OCI-LY3 (cell line): Measurements from ENCODE around the gene CACNG8.

Experiments used
- H2AFZ ChIP-seq: fragments of 200-600, 300-600 bp; shearing (Covaris generic); 2 replicates; pipeline ENCODE4 v1.6.0; 2014; ENCODE audit warnings: antibody characterized with exemption, low read depth, low read length
- H3K27ac ChIP-seq: fragments of 200-600, 300-600 bp; sonication (generic); 2 replicates; pipeline ENCODE4 v1.5.1; 2014; ENCODE audit warnings: mild to moderate bottlenecking, low read length, moderate library complexity, mixed read lengths
- H3K27me3 ChIP-seq: fragments of 200-600, 300-600 bp; sonication (generic); 2 replicates; pipeline ENCODE4 v1.6.1; 2014; ENCODE audit warnings: low read depth, low read length, mixed read lengths
- H3K36me3 ChIP-seq: fragments of 200-600, 300-600 bp; sonication (generic); replicated peaks from 2 replicates; pipeline ENCODE3; 2014; ENCODE audit warnings: low read depth, low read length, mixed read lengths
- H3K4me1 ChIP-seq: fragments of 300-600, 200-600 bp; sonication (generic); 2 replicates; pipeline ENCODE4 v1.6.1; 2014; ENCODE audit warnings: low read length, mixed read lengths
- H3K4me2 ChIP-seq: fragments of 200-600, 300-600 bp; sonication (generic); 2 replicates; pipeline ENCODE4 v1.6.1; 2014; ENCODE audit warnings: low read length, mixed read lengths
- H3K4me3 ChIP-seq: fragments of 300-600, 200-600 bp; sonication (generic); 2 replicates; pipeline ENCODE4 v1.5.1; 2014; ENCODE audit warnings: antibody characterized with exemption, mild to moderate bottlenecking, low read length, moderate library complexity
- H3K79me2 ChIP-seq: fragments of 300-600, 200-600 bp; shearing (Covaris generic); 2 replicates; pipeline ENCODE4 v1.6.1; 2014; ENCODE audit warnings: mild to moderate bottlenecking, low read length, mixed read lengths
- H3K9ac ChIP-seq: fragments of 300-600, 200-600 bp; shearing (Covaris generic); 2 replicates; pipeline ENCODE4 v1.6.0; 2014; ENCODE audit warnings: mild to moderate bottlenecking, low read length, moderate library complexity
- H3K9me3 ChIP-seq: fragments of 200-600, 300-600 bp; shearing (Covaris generic); 2 replicates; pipeline ENCODE4 v1.6.1; 2014; ENCODE audit warnings: low read length, mixed read lengths; ENCODE audit not compliant: insufficient read depth
- H4K20me1 ChIP-seq: fragments of 200-600, 300-600 bp; sonication (generic); 2 replicates; pipeline ENCODE4 v1.6.1; 2016; ENCODE audit warnings: low read length, mixed read lengths; ENCODE audit not compliant: insufficient read depth
- CTCF ChIP-seq: fragments of 200-600, 300-600 bp; sonication (generic); IDR thresholded peaks from 2 replicates; pipeline ENCODE4 v1.5.1; 2014; ENCODE audit warnings: antibody characterized with exemption, low read length, low read depth
- EZH2phosphoT487 ChIP-seq: fragments of 200-600 bp; shearing (Covaris generic); IDR thresholded peaks from 2 replicates; pipeline ENCODE4 v1.6.1; 2018; ENCODE audit warnings: antibody characterized with exemption, mixed run types, low read depth

Gene CACNG8

GRCh38 chr19:54001496-54001895, 38.8 kb downstream of the CACNG8 start:
- no peaks in the 10 kb centered on the region for H3K9me3 ChIP-seq
- H3K36me3 ChIP-seq = no peaks in the 10 kb centered on the region
- no peaks in the 10 kb centered on the region for H3K79me2 ChIP-seq
- no peaks in the 10 kb centered on the region for H3K27me3 ChIP-seq
- TF ChIP-seq CTCF (no peak), EZH2phosphoT487 (no peak)
- no peak overlapping the region for H3K27ac ChIP-seq
- H3K4me3 ChIP-seq = no peak overlapping the region
- no peaks in the 10 kb centered on the region for H4K20me1 ChIP-seq
- H3K4me1 ChIP-seq = no peaks in the 10 kb centered on the region
- H2AFZ ChIP-seq = no peak overlapping the region
- no peak overlapping the region for H3K9ac ChIP-seq
- no peak overlapping the region for H3K4me2 ChIP-seq

GRCh38 chr19:54002495-54003315, 40.0 kb downstream of the CACNG8 start:
- Histone ChIP-seq H3K27ac (no peak overlapping the region), H3K4me3 (no peak overlapping the region), H3K27me3 (no peaks in the 10 kb centered on the region), H3K4me2 (no peak overlapping the region), H3K9me3 (no peaks in the 10 kb centered on the region), H3K36me3 (no peaks in the 10 kb centered on the region), H4K20me1 (no peaks in the 10 kb centered on the region), H3K4me1 (no peaks in the 10 kb centered on the region), H3K9ac (no peak overlapping the region), H3K79me2 (no peaks in the 10 kb centered on the region), H2AFZ (no peak overlapping the region)
- TF ChIP-seq EZH2phosphoT487 (no peak), CTCF (no peak)

GRCh38 chr19:54009440-54009839, 46.7 kb downstream of the CACNG8 start:
- Histone ChIP-seq H3K4me2 (no peak overlapping the region), H3K79me2 (no peaks in the 10 kb centered on the region), H2AFZ (no peak overlapping the region), H3K36me3 (no peaks in the 10 kb centered on the region), H3K4me3 (no peak overlapping the region), H3K4me1 (no peaks in the 10 kb centered on the region), H3K27ac (no peak overlapping the region), H3K27me3 (no peaks in the 10 kb centered on the region), H4K20me1 (no peaks in the 10 kb centered on the region), H3K9ac (no peak overlapping the region), H3K9me3 (no peaks in the 10 kb centered on the region)
- TF ChIP-seq CTCF = no peak
- TF ChIP-seq EZH2phosphoT487 = no peak

- no peak overlapping the region for H3K4me2 ChIP-seq
- no peak overlapping the region for H2AFZ ChIP-seq
- H3K9ac ChIP-seq = no peak overlapping the region
- no peaks in the 10 kb centered on the region for H3K36me3 ChIP-seq
- no peak overlapping the region for H3K4me3 ChIP-seq
- no peaks in the 10 kb centered on the region for H4K20me1 ChIP-seq
- no peaks in the 10 kb centered on the region for H3K27me3 ChIP-seq
- no peak overlapping the region for H3K27ac ChIP-seq
- H3K9me3 ChIP-seq = no peaks in the 10 kb centered on the region
- no peak for TF ChIP-seq CTCF
- no peak for TF ChIP-seq EZH2phosphoT487
- no peaks in the 10 kb centered on the region for H3K79me2 ChIP-seq
- H3K4me1 ChIP-seq = no peaks in the 10 kb centered on the region
These were observed 47.7 kb downstream of the CACNG8 start for GRCh38 chr19:54010474-54010873.
